Astrocyte (in vitro differentiated cells and primary cell): Measurements from ENCODE around the gene ST8SIA5. TPM values are rescaled to one million over a fixed set of nuclear protein-coding genes. Genes with fewer than 3 reads are reported as not detected.

Experiments used
- DNase-seq: peaks from one replicate; pipeline ENCODE4 v3.0.0-alpha.2; 2010; ENCODE audit warnings: low read depth
- FAIRE-seq: peaks from 2 replicates; lab custom pipeline; 2011; peaks lifted over from hg19 to GRCh38; lab: Jason Lieb, UNC
- H2AFZ ChIP-seq: 2 replicates; pipeline ENCODE4 v1.6.0; 2012; ENCODE audit warnings: low read depth, low read length, inconsistent platforms
- H3K27ac ChIP-seq: 2 replicates; pipeline ENCODE4 v1.5.1; 2011; ENCODE audit warnings: low read depth, low read length, inconsistent platforms
- H3K27me3 ChIP-seq: 2 replicates; pipeline ENCODE4 v1.6.0; 2011; ENCODE audit warnings: low read length, inconsistent platforms; ENCODE audit not compliant: insufficient read depth
- H3K36me3 ChIP-seq: 2 replicates; pipeline ENCODE4 v1.5.1; 2011; ENCODE audit warnings: low read length, inconsistent platforms; ENCODE audit not compliant: insufficient read depth
- H3K4me1 ChIP-seq: 2 replicates; pipeline ENCODE4 v1.5.1; 2011; ENCODE audit warnings: low read length, inconsistent platforms; ENCODE audit not compliant: insufficient read depth
- H3K4me2 ChIP-seq: 2 replicates; pipeline ENCODE4 v1.6.0; 2012; ENCODE audit warnings: low read length, inconsistent platforms
- H3K4me3 ChIP-seq: 2 replicates; pipeline ENCODE4 v1.5.1; 2011; ENCODE audit warnings: low read depth, mild to moderate bottlenecking, low read length, inconsistent platforms; ENCODE audit not compliant: insufficient read depth
- H3K79me2 ChIP-seq: 2 replicates; pipeline ENCODE4 v1.6.0; 2012; ENCODE audit warnings: mild to moderate bottlenecking, low read length, inconsistent platforms; ENCODE audit not compliant: insufficient read depth
- H3K9ac ChIP-seq: 2 replicates; pipeline ENCODE4 v1.6.0; 2012; ENCODE audit warnings: mild to moderate bottlenecking, low read length, inconsistent platforms
- H3K9me3 ChIP-seq: 2 replicates; pipeline ENCODE4 v1.5.1; 2012; ENCODE audit warnings: low read depth, mild to moderate bottlenecking, low read length, inconsistent platforms; ENCODE audit not compliant: insufficient read depth
- H4K20me1 ChIP-seq: 2 replicates; pipeline ENCODE4 v1.6.0; 2012; ENCODE audit warnings: low read length, inconsistent platforms; ENCODE audit not compliant: insufficient read depth
- H3K27ac Mint-ChIP-seq: one replicate; pipeline ENCODE4 v1.8.0; 2021; ENCODE audit warnings: mild to moderate bottlenecking, mixed read lengths; ENCODE audit not compliant: unreplicated experiment
- H3K27me3 Mint-ChIP-seq: one replicate; pipeline ENCODE4 v1.8.0; 2021; ENCODE audit warnings: low read depth, mixed read lengths; ENCODE audit not compliant: unreplicated experiment
- H3K36me3 Mint-ChIP-seq: one replicate; pipeline ENCODE4 v1.8.0; 2021; ENCODE audit warnings: low read depth, mixed read lengths; ENCODE audit not compliant: unreplicated experiment
- H3K4me1 Mint-ChIP-seq: one replicate; pipeline ENCODE4 v1.8.0; 2021; ENCODE audit warnings: low read depth, mixed read lengths; ENCODE audit not compliant: unreplicated experiment
- H3K4me3 Mint-ChIP-seq: one replicate; pipeline ENCODE4 v1.8.0; 2021; ENCODE audit warnings: mild to moderate bottlenecking, moderate library complexity, mixed read lengths; ENCODE audit not compliant: unreplicated experiment
- H3K9me3 Mint-ChIP-seq: one replicate; pipeline ENCODE4 v1.8.0; 2021; ENCODE audit warnings: mild to moderate bottlenecking, mixed read lengths; ENCODE audit not compliant: unreplicated experiment
- EZH2 ChIP-seq: IDR thresholded peaks from 2 replicates; pipeline ENCODE4 v1.6.1; 2012; ENCODE audit warnings: mild to moderate bottlenecking, low read length, inconsistent platforms; ENCODE audit not compliant: insufficient read depth
- total RNA-seq: library from RNA; stranded (reverse); gene quantifications from 2 replicates; pipeline ENCODE4 v1.2.1, GENCODE V29; 2021
- TF ChIP-seq, protein P1 (sequence below): IDR thresholded peaks from 2 replicates; pipeline ENCODE4 v1.5.1; 2011; ENCODE audit warnings: low read depth, mild to moderate bottlenecking, inconsistent platforms, low read length, moderate library complexity; ENCODE audit not compliant: insufficient read depth

ST8SIA5 gene
- total RNA-seq, 1 donor from 2014 or later = 0.36 TPM

DNA sequence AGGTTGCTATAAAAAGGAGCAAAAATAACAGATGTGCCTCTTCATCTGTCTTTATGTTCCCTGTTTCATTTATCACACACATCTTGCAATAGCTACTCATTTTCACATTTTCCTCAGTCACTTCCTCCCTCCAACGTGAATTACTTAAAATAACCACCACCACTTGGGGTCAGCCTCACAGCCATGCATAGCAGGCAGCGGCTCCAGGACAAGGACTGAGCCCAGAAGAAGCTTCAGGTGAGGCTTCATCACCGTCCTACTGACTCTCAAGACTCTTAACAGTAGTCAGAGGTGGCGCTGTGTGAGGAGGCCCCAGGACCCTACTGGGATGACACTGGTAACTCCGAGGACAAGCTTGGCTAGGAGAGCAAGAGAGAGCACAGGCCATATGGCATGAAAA is 15.5 kb upstream of the ST8SIA5 start:
- no peaks in the 10 kb centered on the region for H4K20me1 ChIP-seq
- H3K27me3 ChIP-seq = no peaks in the 10 kb centered on the region
- no peak for FAIRE-seq
- H3K27me3 Mint-ChIP-seq = peaks cover 14% of the 10 kb centered on the region
- no peak overlapping the region for H3K9ac ChIP-seq
- TF ChIP-seq, protein P1, sequence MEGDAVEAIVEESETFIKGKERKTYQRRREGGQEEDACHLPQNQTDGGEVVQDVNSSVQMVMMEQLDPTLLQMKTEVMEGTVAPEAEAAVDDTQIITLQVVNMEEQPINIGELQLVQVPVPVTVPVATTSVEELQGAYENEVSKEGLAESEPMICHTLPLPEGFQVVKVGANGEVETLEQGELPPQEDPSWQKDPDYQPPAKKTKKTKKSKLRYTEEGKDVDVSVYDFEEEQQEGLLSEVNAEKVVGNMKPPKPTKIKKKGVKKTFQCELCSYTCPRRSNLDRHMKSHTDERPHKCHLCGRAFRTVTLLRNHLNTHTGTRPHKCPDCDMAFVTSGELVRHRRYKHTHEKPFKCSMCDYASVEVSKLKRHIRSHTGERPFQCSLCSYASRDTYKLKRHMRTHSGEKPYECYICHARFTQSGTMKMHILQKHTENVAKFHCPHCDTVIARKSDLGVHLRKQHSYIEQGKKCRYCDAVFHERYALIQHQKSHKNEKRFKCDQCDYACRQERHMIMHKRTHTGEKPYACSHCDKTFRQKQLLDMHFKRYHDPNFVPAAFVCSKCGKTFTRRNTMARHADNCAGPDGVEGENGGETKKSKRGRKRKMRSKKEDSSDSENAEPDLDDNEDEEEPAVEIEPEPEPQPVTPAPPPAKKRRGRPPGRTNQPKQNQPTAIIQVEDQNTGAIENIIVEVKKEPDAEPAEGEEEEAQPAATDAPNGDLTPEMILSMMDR = no peak
- TF ChIP-seq EZH2 = no peak
- H3K36me3 ChIP-seq = no peaks in the 10 kb centered on the region
- H3K4me3 ChIP-seq = no peak overlapping the region
- no peaks in the 10 kb centered on the region for H3K36me3 Mint-ChIP-seq
- H3K27ac Mint-ChIP-seq = no peak overlapping the region
- H3K4me1 ChIP-seq = no peaks in the 10 kb centered on the region
- H3K79me2 ChIP-seq = no peaks in the 10 kb centered on the region
- H3K27ac ChIP-seq = no peak overlapping the region
- H3K4me3 Mint-ChIP-seq = no peak overlapping the region
- no peak for DNase-seq
- no peak overlapping the region for H3K4me2 ChIP-seq
- no peaks in the 10 kb centered on the region for H3K9me3 ChIP-seq
- peaks cover 3% of the 10 kb centered on the region for H3K4me1 Mint-ChIP-seq
- H3K9me3 Mint-ChIP-seq = no peaks in the 10 kb centered on the region
- no peak overlapping the region for H2AFZ ChIP-seq

DNA sequence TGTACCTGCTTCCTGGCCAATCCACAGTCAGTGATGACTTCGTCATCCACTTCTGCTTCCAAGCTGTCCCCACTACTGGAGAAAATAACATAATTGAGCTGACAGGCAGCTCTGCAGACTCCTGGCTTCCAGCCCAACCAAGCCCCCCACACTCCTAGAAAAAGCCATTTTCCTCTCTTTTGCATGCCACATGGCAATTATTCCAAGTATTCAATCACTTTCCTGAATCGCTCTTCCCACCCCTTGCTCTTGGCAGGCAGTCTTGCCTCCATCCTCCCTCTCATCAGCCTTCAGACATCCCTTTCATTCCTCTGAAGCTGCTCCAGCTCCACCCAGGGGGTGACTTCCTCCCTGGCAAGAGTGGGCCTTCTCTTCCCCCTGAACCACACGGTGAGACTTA is 14.3 kb upstream of the ST8SIA5 start:
- Mint-ChIP-seq H3K36me3 (no peaks in the 10 kb centered on the region), H3K4me1 (peaks cover 3% of the 10 kb centered on the region), H3K27me3 (peaks cover 16% of the 10 kb centered on the region), H3K27ac (no peak overlapping the region), H3K9me3 (no peaks in the 10 kb centered on the region), H3K4me3 (no peak overlapping the region)
- H3K27ac ChIP-seq = no peak overlapping the region
- peak overlapping the region; percentile 30 for H2AFZ ChIP-seq
- no peak overlapping the region for H3K9ac ChIP-seq
- no peak overlapping the region for H3K4me3 ChIP-seq
- no peak for TF ChIP-seq EZH2
- TF ChIP-seq, protein P1 = no peak
- H3K27me3 ChIP-seq = no peaks in the 10 kb centered on the region
- H3K9me3 ChIP-seq = no peaks in the 10 kb centered on the region
- peak; percentile 30 for DNase-seq
- H3K4me2 ChIP-seq = no peak overlapping the region
- no peak for FAIRE-seq
- H3K79me2 ChIP-seq = no peaks in the 10 kb centered on the region
- H3K4me1 ChIP-seq = no peaks in the 10 kb centered on the region
- no peaks in the 10 kb centered on the region for H3K36me3 ChIP-seq
- no peaks in the 10 kb centered on the region for H4K20me1 ChIP-seq

DNA sequence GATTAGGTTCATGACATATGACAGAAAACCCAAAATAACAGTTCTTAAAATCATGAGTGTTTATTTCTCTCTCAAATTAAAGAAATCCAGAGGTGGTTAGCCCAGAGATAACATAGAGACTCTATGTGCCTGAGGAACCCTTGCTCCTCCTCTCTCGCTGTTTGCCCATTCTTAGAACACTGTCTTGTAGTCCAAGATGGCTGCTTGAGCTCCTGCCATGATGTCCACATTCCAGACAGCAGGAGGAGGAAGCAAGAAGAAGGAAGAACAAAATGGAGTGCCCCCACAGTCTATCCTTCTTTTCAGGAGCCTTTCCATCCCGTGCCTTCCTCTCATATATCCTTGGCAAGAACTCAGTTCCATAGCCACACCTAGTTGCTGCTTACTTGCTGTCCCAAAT is 13.9 kb upstream of the ST8SIA5 start:
- no peaks in the 10 kb centered on the region for H4K20me1 ChIP-seq
- TF ChIP-seq EZH2 = no peak
- TF ChIP-seq, protein P1 = no peak
- Mint-ChIP-seq H3K9me3 (no peaks in the 10 kb centered on the region), H3K4me3 (no peak overlapping the region), H3K36me3 (no peaks in the 10 kb centered on the region), H3K4me1 (peaks cover 3% of the 10 kb centered on the region), H3K27me3 (peaks cover 17% of the 10 kb centered on the region), H3K27ac (no peak overlapping the region)
- no peak overlapping the region for H3K27ac ChIP-seq
- H3K4me2 ChIP-seq = no peak overlapping the region
- no peaks in the 10 kb centered on the region for H3K4me1 ChIP-seq
- H3K36me3 ChIP-seq = no peaks in the 10 kb centered on the region
- H3K9me3 ChIP-seq = no peaks in the 10 kb centered on the region
- H2AFZ ChIP-seq = no peak overlapping the region
- FAIRE-seq = no peak
- DNase-seq = no peak
- no peaks in the 10 kb centered on the region for H3K27me3 ChIP-seq
- no peak overlapping the region for H3K4me3 ChIP-seq
- no peak overlapping the region for H3K9ac ChIP-seq
- no peaks in the 10 kb centered on the region for H3K79me2 ChIP-seq
